ENCODE data around the gene RNF146.

- TF ChIP-seq CTCF (conservative IDR thresholded peaks at IDR 0.05) = no peak
- TF ChIP-seq ZFX (IDR thresholded peaks at IDR 0.05) = no peak
Measured at GRCh38 chr6:127291495-127291894, 24.8 kb downstream of the RNF146 start.

All from C4-2B (cell line).